Measurements from ENCODE around the gene RAB8B.

Gene RAB8B

DNA sequence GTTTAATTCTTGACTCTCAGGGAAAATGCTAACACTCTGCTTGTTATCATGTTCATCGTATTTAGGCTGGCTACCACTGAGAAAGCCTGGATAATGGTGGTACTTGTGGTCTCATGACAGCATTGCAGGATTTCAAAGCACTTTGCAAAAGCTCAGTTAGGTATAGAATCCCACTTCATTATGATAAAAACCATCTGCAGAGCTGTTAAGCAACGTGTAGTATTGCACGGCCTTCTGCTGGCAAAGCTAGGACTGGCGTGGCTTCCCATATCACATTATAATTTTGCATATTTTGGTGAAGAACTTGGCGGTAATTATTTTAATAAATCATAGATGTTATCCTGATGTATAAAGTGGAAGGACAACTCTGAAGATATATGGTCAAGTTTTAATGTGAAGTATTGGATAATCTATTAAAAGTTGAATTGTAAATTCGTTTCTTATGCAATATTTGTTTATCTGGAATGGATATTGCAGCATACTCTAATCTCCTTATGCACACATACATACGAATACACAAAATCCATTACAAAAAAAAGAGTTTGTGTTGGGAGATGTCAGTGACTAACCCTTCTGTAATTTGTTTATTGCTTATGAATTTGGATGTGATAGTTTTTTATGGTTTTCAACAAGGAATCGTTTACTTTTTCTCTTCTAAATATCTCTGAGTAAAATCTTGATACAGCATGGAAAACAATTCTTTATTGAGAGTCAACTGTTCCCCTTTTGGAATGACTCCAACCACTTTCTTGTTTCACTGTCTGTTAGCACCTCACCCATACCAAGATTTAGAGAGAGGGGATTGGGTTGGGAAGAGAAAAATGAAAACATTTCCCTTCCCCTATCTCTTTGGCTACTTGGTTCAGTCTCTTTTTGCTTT, 9.2 kb downstream of the RAB8B start:
- Histone ChIP-seq H3K4me3 (ENCODE audit: low read depth, low read length) (no peak overlapping the region), H2AFZ (no peak overlapping the region), H3K4me2 (ENCODE audit: low read length) (no peak overlapping the region), H3K79me2 (peaks cover 9% of the 10 kb centered on the region), H3K36me3 (ENCODE audit: control insufficient read depth, insufficient read depth, low read length) (no peaks in the 10 kb centered on the region), H3K9me3 (ENCODE audit: control insufficient read depth, low read length) (no peaks in the 10 kb centered on the region), H3K9ac (no peak overlapping the region), H3K4me1 (peaks cover 7% of the 10 kb centered on the region), H3K27me3 (ENCODE audit: control insufficient read depth, insufficient read depth, low read length) (no peaks in the 10 kb centered on the region), H3K27ac (no peak overlapping the region)
- TF ChIP-seq, protein P1, sequence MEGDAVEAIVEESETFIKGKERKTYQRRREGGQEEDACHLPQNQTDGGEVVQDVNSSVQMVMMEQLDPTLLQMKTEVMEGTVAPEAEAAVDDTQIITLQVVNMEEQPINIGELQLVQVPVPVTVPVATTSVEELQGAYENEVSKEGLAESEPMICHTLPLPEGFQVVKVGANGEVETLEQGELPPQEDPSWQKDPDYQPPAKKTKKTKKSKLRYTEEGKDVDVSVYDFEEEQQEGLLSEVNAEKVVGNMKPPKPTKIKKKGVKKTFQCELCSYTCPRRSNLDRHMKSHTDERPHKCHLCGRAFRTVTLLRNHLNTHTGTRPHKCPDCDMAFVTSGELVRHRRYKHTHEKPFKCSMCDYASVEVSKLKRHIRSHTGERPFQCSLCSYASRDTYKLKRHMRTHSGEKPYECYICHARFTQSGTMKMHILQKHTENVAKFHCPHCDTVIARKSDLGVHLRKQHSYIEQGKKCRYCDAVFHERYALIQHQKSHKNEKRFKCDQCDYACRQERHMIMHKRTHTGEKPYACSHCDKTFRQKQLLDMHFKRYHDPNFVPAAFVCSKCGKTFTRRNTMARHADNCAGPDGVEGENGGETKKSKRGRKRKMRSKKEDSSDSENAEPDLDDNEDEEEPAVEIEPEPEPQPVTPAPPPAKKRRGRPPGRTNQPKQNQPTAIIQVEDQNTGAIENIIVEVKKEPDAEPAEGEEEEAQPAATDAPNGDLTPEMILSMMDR (IDR thresholded peaks at IDR 0.05): no peak

DNA sequence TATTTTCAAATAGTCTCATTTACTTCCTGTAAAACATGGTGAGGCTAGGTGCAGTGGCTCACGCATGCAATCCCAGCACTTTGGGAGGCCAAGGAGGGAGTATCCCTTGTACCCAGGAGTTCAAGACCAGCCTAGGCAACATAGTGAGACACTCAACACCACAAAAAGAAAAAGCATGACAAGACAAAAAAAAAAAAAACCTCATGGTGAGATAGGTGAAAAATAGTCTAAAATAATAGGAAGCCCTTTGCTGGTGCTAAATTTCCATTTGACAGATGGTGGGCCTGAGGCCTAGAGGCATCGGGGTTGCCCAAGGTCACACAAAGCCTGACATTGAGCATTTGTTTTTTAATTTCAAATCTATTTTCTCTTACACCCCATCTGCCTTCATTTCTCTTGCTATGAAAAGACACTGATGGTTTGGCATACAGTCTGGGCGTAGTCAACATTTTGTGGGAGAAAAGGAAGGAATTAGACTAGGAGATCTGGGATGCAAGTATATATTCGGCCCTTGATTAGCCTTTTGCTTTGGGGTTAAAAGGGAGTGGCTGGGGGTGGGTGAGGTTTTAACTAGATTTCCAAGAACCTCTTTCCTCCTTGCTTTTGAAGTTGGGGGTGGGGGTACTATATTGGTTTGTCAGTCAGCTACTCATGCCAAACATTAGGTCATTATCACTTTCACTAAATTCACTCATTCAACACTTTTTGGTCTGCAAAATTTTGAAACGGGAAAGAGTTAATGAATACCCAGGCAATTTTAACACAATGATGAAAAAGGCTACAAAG, 11.3 kb downstream of the RAB8B start:
- no peaks in the 10 kb centered on the region for H3K36me3 ChIP-seq (ENCODE audit: control insufficient read depth, insufficient read depth, low read length)
- H3K27me3 ChIP-seq (ENCODE audit: control insufficient read depth, insufficient read depth, low read length): no peaks in the 10 kb centered on the region
- no peaks in the 10 kb centered on the region for H3K9me3 ChIP-seq (ENCODE audit: control insufficient read depth, low read length)
- H3K4me3 ChIP-seq (ENCODE audit: low read depth, low read length): no peak overlapping the region
- no peak overlapping the region for H3K27ac ChIP-seq
- H3K4me2 ChIP-seq (ENCODE audit: low read length): no peak overlapping the region
- no peak overlapping the region for H2AFZ ChIP-seq
- peaks cover 10% of the 10 kb centered on the region for H3K79me2 ChIP-seq
- H3K4me1 ChIP-seq: peaks cover 7% of the 10 kb centered on the region
- TF ChIP-seq, protein P1 (IDR thresholded peaks at IDR 0.05): no peak
- H3K9ac ChIP-seq: no peak overlapping the region

DNA sequence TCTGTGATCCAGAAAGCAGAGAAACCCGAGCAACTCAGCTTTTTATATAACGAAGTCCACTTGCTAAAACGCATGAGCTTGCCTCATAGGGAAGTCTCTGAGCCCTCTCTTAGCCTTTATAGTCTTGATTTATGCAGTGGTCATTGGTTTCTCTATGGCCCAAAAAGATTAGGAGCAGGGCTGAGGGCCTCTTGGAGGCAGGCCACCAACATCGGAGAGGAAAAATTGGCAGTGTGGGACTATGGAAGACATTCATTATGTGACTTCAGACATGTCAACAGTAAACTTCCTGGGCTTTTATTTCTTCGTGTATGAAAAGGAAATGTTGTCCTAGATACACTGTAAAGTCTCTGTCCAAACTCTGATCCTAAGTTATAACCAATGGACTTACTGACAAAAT, 13.5 kb downstream of the RAB8B start:
- no peaks in the 10 kb centered on the region for H3K9me3 ChIP-seq (ENCODE audit: control insufficient read depth, low read length)
- no peak overlapping the region for H3K4me2 ChIP-seq (ENCODE audit: low read length)
- H3K79me2 ChIP-seq: peaks cover 10% of the 10 kb centered on the region
- no peak overlapping the region for H3K27ac ChIP-seq
- no peaks in the 10 kb centered on the region for H3K27me3 ChIP-seq (ENCODE audit: control insufficient read depth, insufficient read depth, low read length)
- TF ChIP-seq, protein P1 (IDR thresholded peaks at IDR 0.05): no peak
- no peak overlapping the region for H2AFZ ChIP-seq
- H3K4me3 ChIP-seq (ENCODE audit: low read depth, low read length): no peak overlapping the region
- H3K9ac ChIP-seq: no peak overlapping the region
- peaks cover 7% of the 10 kb centered on the region for H3K4me1 ChIP-seq
- no peaks in the 10 kb centered on the region for H3K36me3 ChIP-seq (ENCODE audit: control insufficient read depth, insufficient read depth, low read length)

DNA sequence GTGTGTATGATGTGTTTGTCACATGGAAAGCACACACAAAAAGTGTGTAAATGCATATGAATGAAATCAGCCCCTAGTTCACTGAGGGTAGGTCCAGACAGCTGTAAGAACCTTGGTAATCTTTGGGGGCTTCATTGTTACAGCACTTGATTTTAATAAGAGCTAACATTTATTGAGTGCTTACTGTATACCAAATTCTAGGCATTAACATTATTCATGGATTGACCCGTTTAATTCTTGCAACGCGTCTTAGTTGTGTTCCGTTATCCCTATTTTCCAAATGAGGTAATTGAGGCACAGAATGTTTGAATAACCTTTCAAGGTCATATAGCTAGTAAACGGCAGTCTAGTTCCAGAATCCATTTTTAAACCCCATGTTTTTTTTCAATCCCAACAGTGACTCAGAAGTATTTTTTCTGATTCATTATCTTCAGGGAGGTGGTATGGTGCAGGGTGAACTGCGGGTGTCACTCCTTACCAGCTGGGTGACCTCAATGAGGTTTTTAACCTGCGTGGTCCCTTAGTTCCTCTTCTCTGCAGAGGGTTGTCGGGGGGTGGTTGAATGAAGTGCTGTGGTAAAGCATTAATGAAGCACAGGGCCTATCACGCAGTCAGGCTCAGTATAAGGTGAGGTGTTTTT, 14.2 kb downstream of the RAB8B start:
- Histone ChIP-seq H2AFZ (no peak overlapping the region), H3K79me2 (peaks cover 10% of the 10 kb centered on the region), H3K4me3 (ENCODE audit: low read depth, low read length) (no peak overlapping the region), H3K9ac (no peak overlapping the region), H3K36me3 (ENCODE audit: control insufficient read depth, insufficient read depth, low read length) (no peaks in the 10 kb centered on the region), H3K4me2 (ENCODE audit: low read length) (no peak overlapping the region), H3K27ac (no peak overlapping the region), H3K9me3 (ENCODE audit: control insufficient read depth, low read length) (no peaks in the 10 kb centered on the region), H3K4me1 (peaks cover 4% of the 10 kb centered on the region), H3K27me3 (ENCODE audit: control insufficient read depth, insufficient read depth, low read length) (no peaks in the 10 kb centered on the region)
- TF ChIP-seq, protein P1 (IDR thresholded peaks at IDR 0.05): no peak
